ENCODE data around the gene AOAH.
"Not testable (repeated sequence)": the region's sequence is repeated elsewhere in the genome, so short reads cannot be mapped to it uniquely, and the experiment has no call there.

AOAH gene

DNA sequence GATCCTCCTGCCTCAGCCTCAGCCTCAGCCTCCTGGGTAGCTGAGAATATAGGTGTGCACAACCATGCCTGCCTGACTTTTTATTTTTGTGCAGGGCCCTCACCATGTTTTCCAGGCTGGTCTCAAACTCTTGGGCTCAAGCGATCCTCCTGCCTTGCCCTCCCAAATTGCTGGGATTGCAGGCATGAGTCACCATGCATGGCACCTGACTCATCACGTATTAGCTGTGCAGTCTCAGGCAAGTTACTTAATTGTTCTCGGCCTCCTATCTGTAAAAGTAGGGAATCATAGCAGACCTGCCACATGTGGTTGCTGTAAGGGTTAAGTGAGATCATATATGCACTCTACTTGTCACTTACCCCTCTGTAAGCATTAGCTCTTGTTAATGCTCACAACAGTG is 217.5 kb downstream of the AOAH start:
- no peak for DNase-seq (ENCODE audit: low spot score)

DNA sequence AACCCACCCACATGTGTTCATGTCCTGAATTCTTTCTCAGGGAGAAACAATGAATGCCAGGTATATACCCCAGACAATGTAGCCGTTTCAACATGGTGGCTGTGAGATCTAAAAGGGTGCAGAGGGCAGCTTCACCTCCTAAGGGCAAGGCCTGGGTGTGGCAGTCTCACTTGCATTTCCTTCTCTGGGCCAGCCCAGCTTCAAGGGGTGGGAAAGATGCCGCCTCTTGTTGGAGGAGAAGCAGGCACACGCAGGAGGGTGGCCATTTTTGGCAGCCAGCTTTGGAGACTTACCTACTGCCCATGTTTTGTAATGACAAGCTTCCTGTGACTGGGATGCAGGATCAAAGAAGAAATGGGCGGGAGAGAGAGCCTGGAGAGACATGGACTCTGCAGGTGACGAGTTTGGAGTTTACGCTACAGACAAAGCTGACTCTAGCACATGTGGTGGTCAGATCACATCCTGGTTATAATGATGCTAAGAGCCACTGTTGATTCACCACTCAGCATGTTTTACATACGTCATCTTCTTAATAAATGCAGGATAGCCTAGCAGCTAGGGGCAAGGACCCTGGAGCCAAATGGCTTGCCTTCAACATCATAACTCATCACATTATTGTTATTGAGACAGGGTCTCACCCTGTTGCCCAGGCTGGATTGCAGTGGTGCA is 218.0 kb downstream of the AOAH start:
- no peak for DNase-seq (ENCODE audit: low spot score)

DNA sequence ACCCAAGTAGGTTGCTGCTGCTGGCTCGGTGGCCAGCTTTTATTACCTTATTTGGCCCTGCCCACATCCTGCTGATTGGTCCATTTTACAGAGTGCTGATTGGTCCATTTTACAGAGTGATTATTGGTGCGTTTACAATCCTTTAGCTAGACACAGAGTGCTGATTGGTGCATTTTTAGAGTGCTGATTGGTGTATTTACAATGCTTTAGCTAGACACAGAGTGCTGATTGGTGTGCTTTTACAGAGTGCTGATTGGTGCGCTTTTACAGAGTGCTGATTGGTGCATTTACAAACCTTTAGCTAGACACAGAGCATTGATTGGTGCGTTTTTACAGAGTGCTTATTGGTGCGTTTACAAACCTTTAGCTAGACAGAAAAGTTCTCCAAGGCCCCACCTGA is 219.7 kb downstream of the AOAH start:
- not testable (repeated sequence) for DNase-seq (ENCODE audit: low spot score)

DNA sequence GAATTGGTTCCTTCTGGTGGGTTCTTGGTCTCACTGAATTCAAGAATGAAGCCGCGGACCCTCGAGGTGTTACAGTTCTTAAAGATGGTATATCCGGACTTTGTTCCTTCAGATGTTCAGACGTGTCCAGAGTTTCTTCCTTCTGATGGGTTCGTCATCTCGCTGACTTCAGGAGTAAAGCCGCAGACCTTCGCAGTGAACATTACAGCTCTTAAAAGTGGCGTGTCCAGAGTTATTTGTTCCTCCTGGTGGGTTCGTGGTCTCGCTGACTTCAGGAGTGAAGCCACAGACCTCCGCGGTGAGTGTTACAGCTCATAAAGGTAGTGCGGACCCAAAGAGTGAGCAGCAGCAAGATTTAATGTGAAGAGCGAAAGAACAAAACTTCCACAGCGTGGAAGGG is 220.1 kb downstream of the AOAH start:
- not testable (repeated sequence) for DNase-seq (ENCODE audit: low spot score)

DNA sequence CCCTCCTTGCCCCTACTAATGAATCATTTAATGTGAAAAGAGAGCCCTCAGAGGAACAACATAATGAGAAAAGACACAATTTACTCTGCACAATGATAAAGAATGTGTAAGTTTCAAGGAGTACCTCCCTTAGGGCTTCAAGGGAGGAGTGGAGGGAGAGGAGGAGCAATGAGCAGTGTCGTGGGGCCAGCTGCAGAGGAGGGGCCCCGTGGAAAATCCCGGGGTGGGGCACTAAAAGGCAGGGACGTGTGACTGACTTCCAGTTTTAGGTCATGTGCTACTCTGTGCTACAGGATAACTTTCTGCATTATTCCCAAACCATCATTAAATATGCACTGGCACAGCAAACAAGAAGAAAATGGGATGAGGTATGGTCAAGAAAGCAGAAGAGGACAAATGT is 226.5 kb downstream of the AOAH start:
- no peak for DNase-seq (ENCODE audit: low spot score)

- not testable (repeated sequence) for DNase-seq (ENCODE audit: low spot score)
Observed at GRCh38 chr7:36497176-36497575, 227.1 kb downstream of the AOAH start.

DNA sequence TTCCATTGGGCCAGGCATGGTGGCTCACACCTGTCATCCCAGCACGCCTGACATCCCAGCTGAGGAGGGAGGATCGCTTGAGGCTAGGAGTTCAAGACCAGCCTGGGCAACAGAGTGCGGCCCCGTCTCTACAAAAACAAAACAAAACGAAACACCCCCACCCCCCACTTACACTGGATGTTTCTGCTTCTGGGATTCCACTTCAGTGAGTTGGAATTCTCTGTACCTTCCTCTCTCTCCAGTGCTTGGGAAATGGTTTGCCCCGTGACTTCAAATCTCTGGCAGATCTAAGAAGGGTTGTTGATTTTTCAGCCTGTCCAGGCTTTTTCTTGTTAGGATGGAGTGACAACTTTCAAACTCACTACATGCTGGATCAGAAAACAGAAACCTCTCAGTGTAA is 227.7 kb downstream of the AOAH start:
- no peak for DNase-seq (ENCODE audit: low spot score)

- no peak for DNase-seq (ENCODE audit: low spot score)
Observed at GRCh38 chr7:36491317-36491716, 233.0 kb downstream of the AOAH start.

GRCh38 chr7:36490419-36490830 is 233.9 kb downstream of the AOAH start:
- peak; percentile 15 for DNase-seq (ENCODE audit: low spot score)

DNA sequence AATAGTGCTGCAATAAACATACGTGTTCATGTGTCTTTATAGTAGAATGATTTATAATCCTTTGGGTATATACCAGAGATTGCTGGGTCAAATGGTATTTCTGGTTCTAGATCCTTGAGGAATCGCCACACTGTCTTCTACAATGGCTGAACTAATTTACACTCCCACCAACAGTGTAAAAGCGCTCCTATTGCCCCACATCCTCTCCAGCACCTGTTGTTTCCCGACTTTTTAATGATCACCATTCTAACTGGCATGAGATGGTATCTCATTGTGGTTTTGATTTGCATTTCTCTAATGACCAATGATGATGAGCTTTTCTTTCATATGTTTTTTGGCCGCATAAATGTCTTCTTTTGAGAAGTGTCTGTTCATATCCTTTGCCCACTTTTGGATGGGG is 235.6 kb downstream of the AOAH start:
- not testable (repeated sequence) for DNase-seq (ENCODE audit: low spot score)

DNA sequence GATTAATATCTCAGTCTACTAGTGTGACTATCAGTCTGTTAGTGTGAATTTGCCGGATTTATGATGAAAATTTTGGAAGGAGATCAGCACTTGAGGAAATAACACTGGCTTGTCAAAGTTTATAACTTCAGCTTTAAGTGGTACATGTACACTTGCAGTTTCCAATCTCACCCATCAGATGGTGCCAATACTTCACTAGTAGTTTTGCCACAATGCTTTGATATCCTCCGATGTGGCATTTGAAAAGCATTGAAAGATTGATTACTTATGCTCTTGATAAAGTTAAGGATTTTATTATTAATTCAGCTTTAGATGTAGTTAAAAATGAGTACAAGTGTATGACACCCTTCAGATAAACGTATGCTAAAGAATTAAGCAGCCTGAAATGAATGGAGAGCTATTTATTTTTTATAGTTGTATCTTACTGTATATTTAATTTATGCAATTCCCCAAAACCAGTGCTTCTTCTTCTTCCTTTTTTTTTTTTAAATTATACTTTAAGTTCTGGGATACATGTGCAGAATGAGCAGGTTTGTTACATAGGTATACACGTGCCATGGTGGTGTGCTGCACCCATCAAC is 236.4 kb downstream of the AOAH start:
- peak; percentile 89 for DNase-seq (ENCODE audit: low spot score)

GRCh38 chr7:36486336-36486735 is 238.0 kb downstream of the AOAH start:
- peak; percentile 84 for DNase-seq (ENCODE audit: low spot score)

- no peak for DNase-seq (ENCODE audit: low spot score)
Observed at GRCh38 chr7:36484265-36484664, 240.0 kb downstream of the AOAH start.

DNA sequence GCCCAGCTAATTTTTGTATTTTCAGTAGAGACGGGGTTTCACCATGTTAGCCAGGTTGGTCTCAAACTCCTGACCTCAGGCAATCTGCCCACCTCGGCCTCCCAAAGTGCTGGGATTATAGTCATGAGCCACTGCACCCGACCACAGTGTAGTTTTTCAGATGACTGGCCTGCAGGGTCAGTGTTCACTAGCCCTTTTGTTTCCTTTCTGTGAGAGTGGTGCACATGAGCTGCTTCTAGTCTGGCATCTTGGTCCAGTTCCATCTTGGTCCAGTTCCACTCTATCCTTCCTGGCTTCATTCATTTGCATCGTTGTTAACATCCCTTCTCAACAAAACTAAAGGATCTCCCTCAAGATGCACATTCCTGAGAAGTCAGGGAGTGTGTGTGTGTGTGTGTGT is 240.4 kb downstream of the AOAH start:
- peak; percentile 90 for DNase-seq (ENCODE audit: low spot score)

GRCh38 chr7:36478745-36479144 is 245.5 kb downstream of the AOAH start:
- no peak for DNase-seq (ENCODE audit: low spot score)

GRCh38 chr7:36475381-36475780 is 248.9 kb downstream of the AOAH start:
- no peak for DNase-seq (ENCODE audit: low spot score)

DNA sequence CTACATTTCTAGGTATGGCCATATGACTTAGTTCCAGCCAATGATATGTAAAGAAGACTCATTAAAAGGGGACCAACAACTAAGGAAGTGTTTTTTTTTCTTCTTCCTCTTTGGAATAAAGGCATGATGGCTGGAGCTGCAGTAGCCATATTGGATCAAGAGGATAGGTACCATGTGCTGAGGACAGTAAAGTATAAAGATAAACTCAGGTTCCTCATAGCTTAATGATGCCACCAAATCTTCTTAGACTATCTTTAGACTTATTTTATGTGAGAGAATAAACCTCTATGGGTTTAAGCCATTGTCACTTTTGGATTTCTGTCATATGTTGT is 249.3 kb downstream of the AOAH start:
- DNase-seq (ENCODE audit: low spot score): no peak

- DNase-seq (ENCODE audit: low spot score): no peak
Observed at GRCh38 chr7:36474283-36475010, 249.8 kb downstream of the AOAH start.

GRCh38 chr7:36473454-36474282 is 250.6 kb downstream of the AOAH start:
- DNase-seq (ENCODE audit: low spot score): peak; percentile 43

DNA sequence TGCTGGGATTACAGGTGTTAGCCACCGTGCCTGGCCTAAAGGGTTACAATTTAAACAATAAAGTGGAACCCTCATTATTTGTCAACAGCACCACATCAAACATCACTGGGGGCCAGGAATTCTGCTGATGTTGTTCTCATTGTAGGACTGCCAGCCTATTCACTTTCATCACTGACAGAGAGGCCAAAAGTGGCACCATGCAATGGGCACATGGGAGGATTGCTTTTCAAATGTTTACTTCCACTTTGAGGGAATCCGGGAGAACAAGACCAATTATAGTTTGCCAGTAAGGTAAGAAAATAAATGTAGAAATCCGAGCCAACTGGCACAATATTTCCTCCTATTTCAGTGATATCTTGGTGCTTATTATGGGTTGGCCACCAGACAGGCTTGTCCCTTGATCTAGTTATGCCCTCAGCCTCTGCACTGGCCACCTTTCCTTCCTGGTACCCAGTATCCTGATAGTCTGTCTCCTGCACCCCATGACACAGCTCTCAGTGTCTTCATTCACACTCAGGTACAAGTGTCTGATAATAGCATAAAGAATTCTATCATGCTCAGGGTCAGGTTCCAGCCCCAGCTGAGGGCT is 252.1 kb downstream of the AOAH start:
- DNase-seq (ENCODE audit: low spot score): no peak

GRCh38 chr7:36469236-36469635 is 255.1 kb downstream of the AOAH start:
- no peak for DNase-seq (ENCODE audit: low spot score)
